Gastrocnemius medialis (tissue), 4 donors: Measurements from ENCODE around the gene MAGEL2. TPM values are rescaled to one million over a fixed set of nuclear protein-coding genes. Genes with fewer than 3 reads are reported as not detected.

Experiments used
- ATAC-seq, 2 donors: fragments of 150-250 bp; one replicate each; pipeline ENCODE4 v1.9.1; 2016
- DNase-seq, 2 donors: peaks; one replicate each; pipeline ENCODE4 v3.0.0-alpha.2; 2019
- H3K27ac ChIP-seq, 4 donors: fragments of 200-600 bp; sonication (generic); 1 replicate in 1 of 4; 2 replicates in 3 of 4; pipeline ENCODE4 v1.5.1; 2016 to 2018; ENCODE audit warnings: mild to moderate bottlenecking in 2 of 4, moderate library complexity in 1 of 4
- H3K27me3 ChIP-seq, 3 donors: fragments of 200-600 bp; sonication (generic) in 2 of 3; 1 replicate in 1 of 3; 2 replicates in 2 of 3; pipeline versions ENCODE4 v1.5.1 to v1.6.0; 2016 to 2019; ENCODE audit warnings: mild to moderate bottlenecking in 1 of 3, moderate library complexity in 1 of 3
- H3K36me3 ChIP-seq, 2 donors: fragments of 200-600 bp; sonication (generic) in 1 of 2; one replicate each; pipeline ENCODE4 v1.5.1; 2017 to 2018
- H3K4me1 ChIP-seq, 2 donors: fragments of 200-600 bp; sonication (generic) in 1 of 2; one replicate each; pipeline ENCODE4 v1.5.1; 2016 to 2017; ENCODE audit warnings: mild to moderate bottlenecking in 2 of 2
- H3K4me3 ChIP-seq, 4 donors: fragments of 200-600 bp; sonication (generic) in 3 of 4; 1 replicate in 1 of 4; 2 replicates in 3 of 4; pipeline ENCODE4 v1.5.1; 2016 to 2019; ENCODE audit warnings: mild to moderate bottlenecking in 2 of 4
- H3K9me3 ChIP-seq, 3 donors: fragments of 200-600 bp; sonication (generic) in 2 of 3; 1 replicate in 1 of 3; 2 replicates in 2 of 3; pipeline ENCODE4 v1.5.1; 2016 to 2019
- CTCF ChIP-seq, 5 experiments: fragments of 450-650 bp in 3 of 5; fragments of 200-600 bp in 2 of 5; sonication (generic) in 2 of 5; IDR thresholded peaks in 4 of 5; conservative IDR thresholded peaks in 1 of 5; 1 replicate in 4 of 5; 2 replicates in 1 of 5; pipeline ENCODE4 v1.5.1; 2016 to 2019; ENCODE audit warnings: antibody characterized with exemption in 5 of 5, mild to moderate bottlenecking in 3 of 5, moderate library complexity in 3 of 5
- POLR2A ChIP-seq, 2 donors: fragments of 450-650 bp; IDR thresholded peaks; one replicate each; pipeline ENCODE4 v1.6.1; 2017; ENCODE audit warnings: antibody characterized with exemption in 2 of 2, mild to moderate bottlenecking in 2 of 2, moderate library complexity in 2 of 2
- in situ Hi-C, 4 donors: fragments of 200-750 bp; cut with MboI; loops; one replicate each; pipeline versions ENCODE4 v1.15.0 to v1.8.0; 2017; ENCODE audit warnings: low sequenced_read_pairs in 4 of 4
- intact Hi-C: fragments of 100-400 bp; cut with DNase I; formaldehyde crosslinking; loops from one replicate; pipeline ENCODE4 v1.15.1; 2023; ENCODE audit warnings: low total_unique reads
- total RNA-seq, 4 donors: library from RNA; depleted of rRNA; stranded (reverse); fragments of >200 nt; gene quantifications; one replicate each; pipeline versions ENCODE4 v1.1.0 to v1.2.3, GENCODE V29; 2016

MAGEL2 gene
- total RNA-seq, 4 donors from 2014 or later: 0.09 TPM; not detected in 3

- ATAC-seq (no peak), DNase-seq (no peak)
- peak overlapping the region in 1 of 4 donors; percentile 26 for H3K27ac ChIP-seq
- intact Hi-C loops: no loop called here
- in situ Hi-C loops: no loop called here
- H3K36me3 ChIP-seq: no peaks in the 10 kb centered on the region
- H3K4me3 ChIP-seq: no peak overlapping the region
- H3K4me1 ChIP-seq: no peaks in the 10 kb centered on the region
- TF ChIP-seq CTCF (IDR thresholded peaks at IDR 0.05 in 4 of 5, conservative IDR thresholded peaks at IDR 0.05 in 1 of 5): no peak
- TF ChIP-seq POLR2A (IDR thresholded peaks at IDR 0.05): no peak
- H3K9me3 ChIP-seq: no peaks in the 10 kb centered on the region
- H3K27me3 ChIP-seq: no peaks in the 10 kb centered on the region
These were observed 42.3 kb upstream of the MAGEL2 start for GRCh38 chr15:23690015-23690414.

- Histone ChIP-seq H3K27me3 (no peaks in the 10 kb centered on the region), H3K27ac (no peak within 1 kb of the TSS), H3K4me3 (peak within 1 kb of the TSS; percentile 21 to 45 (median 41)), H3K9me3 (no peaks in the 10 kb centered on the region), H3K4me1 (no peaks in the 10 kb centered on the region), H3K36me3 (no peaks in the 10 kb centered on the region)
- ATAC-seq: peak in 1 of 2 donors; percentile 40
- no peak for DNase-seq
- in situ Hi-C loops: no loop called here
- TF ChIP-seq CTCF (IDR thresholded peaks at IDR 0.05 in 4 of 5, conservative IDR thresholded peaks at IDR 0.05 in 1 of 5) (no peak), POLR2A (IDR thresholded peaks at IDR 0.05) (no peak)
- intact Hi-C loops: no loop called here
These were observed 39.4 kb upstream of the MAGEL2 start, which contains the start of gene NDN for GRCh38 chr15:23687143-23687470. Gene NDN, minus strand, starts transcription at chr15:23687305. Its CDS starts 88 bp downstream, at chr15:23687217.

GRCh38 chr15:23686466-23687142 is 38.9 kb upstream of the MAGEL2 start:
- peak in 1 of 2 donors; percentile 11 for ATAC-seq
- intact Hi-C loops (no loop called here), in situ Hi-C loops (no loop called here)
- TF ChIP-seq POLR2A (IDR thresholded peaks at IDR 0.05) (no peak), CTCF (IDR thresholded peaks at IDR 0.05 in 4 of 5, conservative IDR thresholded peaks at IDR 0.05 in 1 of 5) (no peak)
- Histone ChIP-seq H3K9me3 (no peaks in the 10 kb centered on the region), H3K4me1 (no peaks in the 10 kb centered on the region), H3K27ac (no peak overlapping the region), H3K27me3 (no peaks in the 10 kb centered on the region), H3K36me3 (no peaks in the 10 kb centered on the region), H3K4me3 (peak overlapping the region; percentile 21 to 45 (median 41))
- no peak for DNase-seq

GRCh38 chr15:23671481-23671880 is 23.8 kb upstream of the MAGEL2 start:
- TF ChIP-seq POLR2A (IDR thresholded peaks at IDR 0.05) (no peak), CTCF (IDR thresholded peaks at IDR 0.05 in 4 of 5, conservative IDR thresholded peaks at IDR 0.05 in 1 of 5) (no peak)
- H3K4me3 ChIP-seq: no peak overlapping the region
- in situ Hi-C loops: no loop called here
- no peaks in the 10 kb centered on the region for H3K27me3 ChIP-seq
- ATAC-seq (no peak), DNase-seq (no peak)
- no peak overlapping the region for H3K27ac ChIP-seq
- intact Hi-C loops: no loop called here
- no peaks in the 10 kb centered on the region for H3K4me1 ChIP-seq
- no peaks in the 10 kb centered on the region for H3K9me3 ChIP-seq
- no peaks in the 10 kb centered on the region for H3K36me3 ChIP-seq

GRCh38 chr15:23670970-23671369 is 23.3 kb upstream of the MAGEL2 start:
- no peak overlapping the region for H3K27ac ChIP-seq
- intact Hi-C loops (no loop called here), in situ Hi-C loops (no loop called here)
- H3K4me3 ChIP-seq: no peak overlapping the region
- TF ChIP-seq CTCF (IDR thresholded peaks at IDR 0.05 in 4 of 5, conservative IDR thresholded peaks at IDR 0.05 in 1 of 5): no peak
- ATAC-seq (no peak), DNase-seq (no peak)
- H3K36me3 ChIP-seq: no peaks in the 10 kb centered on the region
- H3K4me1 ChIP-seq: no peaks in the 10 kb centered on the region
- no peaks in the 10 kb centered on the region for H3K9me3 ChIP-seq
- H3K27me3 ChIP-seq: no peaks in the 10 kb centered on the region
